Esophagus muscularis mucosa (tissue), 4 donors: Measurements from ENCODE around the gene LONP1. TPM values are rescaled to one million over a fixed set of nuclear protein-coding genes. Genes with fewer than 3 reads are reported as not detected.
"Not testable (repeated sequence)": the region's sequence is repeated elsewhere in the genome, so short reads cannot be mapped to it uniquely, and the experiment has no call there.

Experiments used
- DNase-seq: peaks from one replicate; pipeline ENCODE4 v3.0.0-alpha.2; 2017; ENCODE audit errors: extremely low spot score
- H3K27ac ChIP-seq, 4 donors: fragments of 200-600 bp; sonication (generic); replicated peaks in 1 of 4; 1 replicate in 3 of 4; 2 replicates in 1 of 4; pipeline ENCODE4 v1.5.1; 2016 to 2019; ENCODE audit warnings: mild to moderate bottlenecking in 1 of 4
- H3K27me3 ChIP-seq, 4 donors: fragments of 200-600 bp; sonication (generic); one replicate each; pipeline versions ENCODE4 v1.5.1 to v1.6.0; 2016 to 2019
- H3K36me3 ChIP-seq, 4 donors: fragments of 200-600 bp; sonication (generic); one replicate each; pipeline ENCODE4 v1.5.1; 2016 to 2019
- H3K4me1 ChIP-seq, 4 donors: fragments of 200-600 bp; sonication (generic); one replicate each; pipeline ENCODE4 v1.5.1; 2016 to 2019
- H3K4me3 ChIP-seq, 4 donors: fragments of 200-600 bp; sonication (generic); 1 replicate in 2 of 4; 2 replicates in 2 of 4; pipeline ENCODE4 v1.5.1; 2016 to 2019; ENCODE audit warnings: mild to moderate bottlenecking in 4 of 4, moderate library complexity in 1 of 4
- H3K9me3 ChIP-seq, 4 donors: fragments of 200-600 bp; sonication (generic); 1 replicate in 3 of 4; 2 replicates in 1 of 4; pipeline ENCODE4 v1.5.1; 2016 to 2019
- CTCF ChIP-seq, 3 experiments: fragments of 200-600 bp in 2 of 3; fragments of 450-650 bp in 1 of 3; sonication (generic) in 2 of 3; IDR thresholded peaks; one replicate each; pipeline ENCODE4 v1.5.1; 2017 to 2019; ENCODE audit warnings: antibody characterized with exemption in 3 of 3, mild to moderate bottlenecking in 2 of 3, moderate library complexity in 1 of 3
- EP300 ChIP-seq: sonication (generic); formaldehyde crosslinking; IDR thresholded peaks from one replicate; pipeline ENCODE4 v1.6.1; 2017; ENCODE audit warnings: antibody characterized with exemption
- POLR2A ChIP-seq: fragments of 450-650 bp; IDR thresholded peaks from one replicate; pipeline ENCODE4 v1.6.1; 2017; ENCODE audit warnings: antibody characterized with exemption, moderate library complexity, mild to moderate bottlenecking, low read depth
- POLR2AphosphoS5 ChIP-seq, 2 donors: sonication (generic); formaldehyde crosslinking; IDR thresholded peaks; one replicate each; pipeline ENCODE4 v1.6.1; 2017; ENCODE audit warnings: antibody characterized with exemption in 2 of 2
- WGBS: methylation state at CpG from one replicate; pipeline ENCODE4 v1.1.5; 2018; 5-methylcytosine and 5-hydroxymethylcytosine counted together
- intact Hi-C: fragments of 100-400 bp; cut with DNase I; formaldehyde crosslinking; loops from one replicate; pipeline ENCODE4 v1.15.1; 2023
- total RNA-seq, 4 donors: library from RNA; depleted of rRNA; stranded (reverse); fragments of >200 nt; gene quantifications; one replicate each; pipeline versions ENCODE4 v1.1.0 to v1.2.1, GENCODE V29; 2016

Gene LONP1
- total RNA-seq, 4 donors from 2014 or later: 49.0 to 70.4 (median 54.3) TPM

- no peaks in the 10 kb centered on the region for H3K27me3 ChIP-seq
- no peak for DNase-seq
- no peaks in the 10 kb centered on the region for H3K9me3 ChIP-seq
- WGBS: 83% methylated on average over 1 of the region's 7 CpGs
- H3K4me3 ChIP-seq: no peak overlapping the region
- TF ChIP-seq POLR2A: no peak
- no peak for TF ChIP-seq CTCF (IDR thresholded peaks at IDR 0.05)
- no peak for TF ChIP-seq POLR2AphosphoS5 (IDR thresholded peaks at IDR 0.05)
- no peak for TF ChIP-seq EP300
- H3K27ac ChIP-seq: peak overlapping the region in 2 of 4 donors; percentile 3 to 91
- peaks cover 42 to 62% (median 60%) of the 10 kb centered on the region in 4 donors for H3K36me3 ChIP-seq
- H3K4me1 ChIP-seq: peaks cover 22 to 48% (median 38%) of the 10 kb centered on the region in 4 donors
- intact Hi-C loops: no loop called here
These were observed 27.2 kb downstream of the LONP1 start for GRCh38 chr19:5692723-5693194.

GRCh38 chr19:5691822-5692722 is 27.9 kb downstream of the LONP1 start:
- Histone ChIP-seq H3K9me3 (no peaks in the 10 kb centered on the region), H3K27ac (peak overlapping the region; percentile 86 to 91 (median 90)), H3K4me1 (peaks cover 22 to 54% (median 45%) of the 10 kb centered on the region in 4 donors), H3K27me3 (no peaks in the 10 kb centered on the region), H3K4me3 (peak overlapping the region; percentile 61 to 73 (median 66)), H3K36me3 (peaks cover 41 to 56% (median 56%) of the 10 kb centered on the region in 4 donors)
- intact Hi-C loops: no loop called here
- no peak for DNase-seq
- WGBS: 49% methylated on average over 13 of the region's 42 CpGs
- TF ChIP-seq EP300 (no peak), POLR2AphosphoS5 (IDR thresholded peaks at IDR 0.05) (no peak), CTCF (IDR thresholded peaks at IDR 0.05) (no peak), POLR2A (no peak)

GRCh38 chr19:5690955-5691821 is 28.8 kb downstream of the LONP1 start:
- H3K9me3 ChIP-seq: no peaks in the 10 kb centered on the region
- WGBS: 4% methylated on average over 28 of the region's 54 CpGs
- peaks cover 24 to 60% (median 51%) of the 10 kb centered on the region in 4 donors for H3K4me1 ChIP-seq
- intact Hi-C loops: no loop called here
- no peaks in the 10 kb centered on the region for H3K27me3 ChIP-seq
- no peak for TF ChIP-seq CTCF (IDR thresholded peaks at IDR 0.05)
- TF ChIP-seq POLR2AphosphoS5 (IDR thresholded peaks at IDR 0.05): peak; percentile 48 to 68
- no peak for DNase-seq
- H3K4me3 ChIP-seq: peak overlapping the region; percentile 61 to 73 (median 66)
- H3K36me3 ChIP-seq: peaks cover 32 to 47% (median 47%) of the 10 kb centered on the region in 4 donors
- peak overlapping the region; percentile 86 to 91 (median 90) for H3K27ac ChIP-seq

- Histone ChIP-seq H3K9me3 (no peaks in the 10 kb centered on the region), H3K27ac (peak within 1 kb of the TSS; percentile 86 to 91 (median 90)), H3K4me1 (peaks cover 25 to 63% (median 53%) of the 10 kb centered on the region in 4 donors), H3K4me3 (peak within 1 kb of the TSS; percentile 61 to 73 (median 66)), H3K36me3 (peaks cover 23 to 39% (median 38%) of the 10 kb centered on the region in 4 donors), H3K27me3 (no peaks in the 10 kb centered on the region)
- 2% methylated on average over 54 of the region's 73 CpGs for WGBS
- peak; percentile 86 for TF ChIP-seq POLR2A
- TF ChIP-seq CTCF (IDR thresholded peaks at IDR 0.05): peak; percentile 96 to 99 (median 98)
- TF ChIP-seq EP300: no peak
- TF ChIP-seq POLR2AphosphoS5 (IDR thresholded peaks at IDR 0.05): peak; percentile 98
- peak; percentile 99 for DNase-seq
- intact Hi-C loops: no loop called here
These were observed 29.6 kb downstream of the LONP1 start, which contains the start of gene RPL36 for GRCh38 chr19:5690125-5690954. Gene RPL36 (plus strand): TSS chr19:5690295. CDS start chr19:5690508, 213 bp downstream.

GRCh38 chr19:5688262-5688881 is 31.6 kb downstream of the LONP1 start:
- peaks cover 4 to 19% (median 19%) of the 10 kb centered on the region in 4 donors for H3K36me3 ChIP-seq
- H3K27ac ChIP-seq, intact Hi-C loops, H3K27me3 ChIP-seq, DNase-seq, H3K4me3 ChIP-seq, H3K9me3 ChIP-seq: not testable (repeated sequence)
- WGBS: 94% methylated on average over 13 of the region's 13 CpGs
- H3K4me1 ChIP-seq: peaks cover 25 to 54% (median 48%) of the 10 kb centered on the region in 4 donors
